ENCODE data around the gene DCLK2. TPM values are rescaled to one million over a fixed set of nuclear protein-coding genes. Genes with fewer than 3 reads are reported as not detected.

Gene DCLK2
- total RNA-seq, 2 experiments from 2014 or later: not detected

DNA sequence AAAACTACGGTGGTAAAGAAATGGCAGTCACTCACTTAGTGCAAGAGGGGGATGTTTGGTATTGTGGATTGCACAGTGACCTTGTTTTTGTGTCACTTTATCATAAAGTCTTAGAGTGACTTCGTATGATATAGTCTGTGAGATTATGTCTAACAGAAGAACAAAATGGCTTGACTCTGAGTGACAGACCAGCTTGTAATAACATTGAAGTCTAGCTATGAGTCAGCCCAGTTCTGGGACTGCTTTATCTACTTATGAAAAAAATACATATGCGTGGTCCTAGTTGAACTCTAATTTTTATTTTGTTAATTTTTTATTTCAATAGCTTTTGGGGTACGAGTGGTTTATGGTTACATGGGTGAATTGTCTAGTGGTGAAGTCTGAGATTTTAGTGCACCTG lies 20.0 kb downstream of the DCLK2 start:
- no peaks in the 10 kb centered on the region for H3K36me3 Mint-ChIP-seq (ENCODE audit: low read depth)
- DNase-seq (no peak), ATAC-seq (no peak)
- H3K27ac Mint-ChIP-seq: no peak overlapping the region
- ChIA-PET POLR2A (no interaction called here), CTCF (no interaction called here)
- H3K4me3 Mint-ChIP-seq: no peak overlapping the region
- no peaks in the 10 kb centered on the region for H3K9me3 Mint-ChIP-seq (ENCODE audit: insufficient read depth)
- no peaks in the 10 kb centered on the region for H3K4me1 Mint-ChIP-seq (ENCODE audit: low read depth)
- peaks cover 3% of the 10 kb centered on the region for H3K27me3 Mint-ChIP-seq (ENCODE audit: low read depth)

DNA sequence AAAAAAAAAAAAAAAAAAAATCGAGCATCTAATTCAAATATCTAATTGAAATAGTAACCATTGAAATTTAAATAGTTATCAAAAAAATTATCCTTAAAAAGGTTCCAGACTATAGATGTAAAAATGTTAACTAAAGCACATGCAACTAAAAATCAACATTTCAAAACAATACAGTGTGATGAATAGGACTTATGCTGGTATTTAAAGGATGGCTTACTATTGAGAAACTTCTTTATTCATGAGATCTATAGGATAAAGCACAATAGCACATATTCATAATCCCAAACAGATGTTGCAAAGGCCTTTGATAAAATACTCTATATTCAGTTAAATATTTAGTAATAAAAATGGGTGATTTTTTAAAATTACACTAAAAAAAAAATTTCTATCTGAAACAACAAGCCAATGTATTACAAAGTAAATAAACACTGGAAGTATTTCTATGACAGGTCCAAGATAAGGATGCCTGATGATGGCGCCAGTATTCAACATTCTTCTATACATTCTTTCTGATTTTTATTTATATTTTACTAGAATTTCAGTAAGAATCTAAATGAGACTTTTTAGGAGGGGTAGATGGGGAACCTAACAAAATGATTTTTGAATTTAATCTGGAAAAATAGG lies 26.3 kb downstream of the DCLK2 start:
- Mint-ChIP-seq H3K27me3 (ENCODE audit: low read depth) (peaks cover 6% of the 10 kb centered on the region), H3K36me3 (ENCODE audit: low read depth) (no peaks in the 10 kb centered on the region), H3K4me3 (no peak overlapping the region), H3K27ac (no peak overlapping the region), H3K9me3 (ENCODE audit: insufficient read depth) (no peaks in the 10 kb centered on the region), H3K4me1 (ENCODE audit: low read depth) (no peaks in the 10 kb centered on the region)
- ChIA-PET POLR2A (no interaction called here), CTCF (no interaction called here)
- no peak for ATAC-seq
- no peak for DNase-seq

- DNase-seq: no peak
- ChIA-PET POLR2A (interaction anchor here (0.6 kb wide), 1 partner anchor 1155 kb away, joined by 4 read pairs; no protein-coding TSS in a partner anchor), CTCF (interaction anchor here (0.6 kb wide), 1 partner anchor 31 kb away, joined by 4 read pairs; no protein-coding TSS in a partner anchor)
- no peaks in the 10 kb centered on the region for H3K4me1 Mint-ChIP-seq (ENCODE audit: low read depth)
- no peak for ATAC-seq
- H3K27me3 Mint-ChIP-seq (ENCODE audit: low read depth): peaks cover 9% of the 10 kb centered on the region
- no peaks in the 10 kb centered on the region for H3K9me3 Mint-ChIP-seq (ENCODE audit: insufficient read depth)
- H3K27ac Mint-ChIP-seq: no peak overlapping the region
- H3K4me3 Mint-ChIP-seq: no peak overlapping the region
- H3K36me3 Mint-ChIP-seq (ENCODE audit: low read depth): no peaks in the 10 kb centered on the region
These were observed 28.6 kb downstream of the DCLK2 start for GRCh38 chr4:150106886-150107285.

DNA sequence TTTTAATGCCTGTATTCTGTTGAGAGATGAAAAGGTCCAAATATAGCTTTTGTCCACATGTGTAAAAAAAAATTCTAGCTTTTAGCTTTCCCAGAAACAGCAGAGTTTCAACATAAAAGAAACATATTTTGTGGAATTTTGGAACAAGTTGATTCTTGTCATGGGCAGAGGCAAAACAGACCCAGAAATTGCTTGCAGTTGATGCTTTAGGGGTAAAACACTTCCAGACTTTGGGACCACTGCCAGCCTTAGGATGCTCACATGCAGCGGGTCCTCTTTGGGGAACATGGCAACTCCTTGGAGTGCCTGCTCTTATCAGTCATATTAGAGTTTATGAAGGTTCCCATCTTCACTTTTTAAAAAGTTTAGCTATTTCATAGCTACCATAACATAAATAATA lies 30.4 kb downstream of the DCLK2 start:
- ATAC-seq (no peak), DNase-seq (no peak)
- no peaks in the 10 kb centered on the region for H3K4me1 Mint-ChIP-seq (ENCODE audit: low read depth)
- H3K27me3 Mint-ChIP-seq (ENCODE audit: low read depth): peaks cover 8% of the 10 kb centered on the region
- H3K36me3 Mint-ChIP-seq (ENCODE audit: low read depth): no peaks in the 10 kb centered on the region
- H3K9me3 Mint-ChIP-seq (ENCODE audit: insufficient read depth): peaks cover 1% of the 10 kb centered on the region
- no peak overlapping the region for H3K27ac Mint-ChIP-seq
- CTCF ChIA-PET: interaction anchor here (0.8 kb wide), 1 partner anchor 134 kb away, joined by 3 read pairs; no protein-coding TSS in a partner anchor
- no peak overlapping the region for H3K4me3 Mint-ChIP-seq
- POLR2A ChIA-PET: no interaction called here

DNA sequence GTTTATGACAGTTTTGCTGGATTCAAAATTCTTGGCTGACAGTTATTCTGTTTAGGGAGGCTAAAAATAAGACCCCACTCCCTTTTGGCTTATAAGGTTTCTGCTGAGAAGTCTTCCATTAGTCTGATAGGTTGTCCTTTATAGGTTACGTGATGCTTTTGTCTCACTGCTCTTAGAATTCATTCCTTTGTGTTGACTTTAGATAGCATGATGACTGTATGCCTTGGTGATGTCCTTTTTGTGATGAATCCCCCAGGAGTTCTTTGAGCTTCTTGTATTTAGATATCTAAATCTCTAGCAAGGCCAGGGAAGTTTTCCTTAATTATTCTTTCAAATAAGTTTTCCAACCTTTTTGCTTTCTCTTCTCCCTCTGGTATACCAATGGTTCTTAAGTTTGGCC lies 36.4 kb downstream of the DCLK2 start:
- Mint-ChIP-seq H3K4me3 (no peak overlapping the region), H3K36me3 (ENCODE audit: low read depth) (no peaks in the 10 kb centered on the region), H3K27ac (no peak overlapping the region), H3K27me3 (ENCODE audit: low read depth) (peaks cover 5% of the 10 kb centered on the region), H3K9me3 (ENCODE audit: insufficient read depth) (peaks cover 3% of the 10 kb centered on the region), H3K4me1 (ENCODE audit: low read depth) (no peaks in the 10 kb centered on the region)
- ATAC-seq (no peak), DNase-seq (no peak)
- POLR2A ChIA-PET: no interaction called here
- CTCF ChIA-PET: no interaction called here

- CTCF ChIA-PET: no interaction called here
These were observed 37.6 kb downstream of the DCLK2 start for GRCh38 chr4:150115851-150116250.

DNA sequence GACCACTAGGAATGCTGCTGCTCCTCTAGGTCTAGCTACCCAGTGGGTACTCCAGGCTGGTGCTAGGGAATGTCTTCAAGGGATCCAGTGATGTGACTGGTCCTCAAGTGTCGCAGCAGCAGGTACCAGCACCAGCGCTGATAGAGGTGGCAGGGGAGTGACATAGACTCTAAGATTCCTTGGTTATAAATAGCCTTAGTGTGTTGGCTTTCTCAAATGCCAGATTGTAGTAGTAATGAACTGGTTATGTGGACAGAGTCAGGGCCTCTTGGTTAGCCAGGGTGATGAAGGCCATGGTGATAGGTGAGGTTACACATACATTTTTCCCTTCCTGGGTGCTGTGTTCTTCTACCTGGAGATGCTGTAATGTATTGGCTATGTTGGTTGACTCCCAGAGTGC lies 38.3 kb downstream of the DCLK2 start:
- no peak for ATAC-seq
- Mint-ChIP-seq H3K4me3 (no peak overlapping the region), H3K27ac (no peak overlapping the region), H3K4me1 (ENCODE audit: low read depth) (no peaks in the 10 kb centered on the region), H3K36me3 (ENCODE audit: low read depth) (no peaks in the 10 kb centered on the region), H3K9me3 (ENCODE audit: insufficient read depth) (peaks cover 3% of the 10 kb centered on the region), H3K27me3 (ENCODE audit: low read depth) (peaks cover 2% of the 10 kb centered on the region)
- CTCF ChIA-PET: no interaction called here
- POLR2A ChIA-PET: no interaction called here
- no peak for DNase-seq

More at GRCh38 chr4:150115851-150116250, 37.6 kb downstream of the DCLK2 start:
- POLR2A ChIA-PET: no interaction called here
- DNase-seq (no peak), ATAC-seq (no peak)
- peaks cover 3% of the 10 kb centered on the region for H3K9me3 Mint-ChIP-seq (ENCODE audit: insufficient read depth)
- no peaks in the 10 kb centered on the region for H3K4me1 Mint-ChIP-seq (ENCODE audit: low read depth)
- H3K27me3 Mint-ChIP-seq (ENCODE audit: low read depth): peaks cover 3% of the 10 kb centered on the region
- no peak overlapping the region for H3K27ac Mint-ChIP-seq
- no peaks in the 10 kb centered on the region for H3K36me3 Mint-ChIP-seq (ENCODE audit: low read depth)
- no peak overlapping the region for H3K4me3 Mint-ChIP-seq

GRCh38 chr4:150117094-150117493 lies 38.8 kb downstream of the DCLK2 start:
- Mint-ChIP-seq H3K27me3 (ENCODE audit: low read depth) (peaks cover 2% of the 10 kb centered on the region), H3K9me3 (ENCODE audit: insufficient read depth) (peaks cover 3% of the 10 kb centered on the region), H3K27ac (no peak overlapping the region), H3K4me1 (ENCODE audit: low read depth) (no peaks in the 10 kb centered on the region), H3K36me3 (ENCODE audit: low read depth) (no peaks in the 10 kb centered on the region), H3K4me3 (no peak overlapping the region)
- CTCF ChIA-PET: no interaction called here
- POLR2A ChIA-PET: no interaction called here
- no peak for DNase-seq
- no peak for ATAC-seq

GRCh38 chr4:150117629-150118028 lies 39.4 kb downstream of the DCLK2 start:
- DNase-seq (no peak), ATAC-seq (no peak)
- no peaks in the 10 kb centered on the region for H3K4me1 Mint-ChIP-seq (ENCODE audit: low read depth)
- no peak overlapping the region for H3K27ac Mint-ChIP-seq
- H3K9me3 Mint-ChIP-seq (ENCODE audit: insufficient read depth): peaks cover 3% of the 10 kb centered on the region
- no peaks in the 10 kb centered on the region for H3K36me3 Mint-ChIP-seq (ENCODE audit: low read depth)
- H3K4me3 Mint-ChIP-seq: no peak overlapping the region
- peaks cover 2% of the 10 kb centered on the region for H3K27me3 Mint-ChIP-seq (ENCODE audit: low read depth)
- ChIA-PET CTCF (no interaction called here), POLR2A (no interaction called here)

GRCh38 chr4:150119492-150119891 lies 41.2 kb downstream of the DCLK2 start:
- POLR2A ChIA-PET: no interaction called here
- Mint-ChIP-seq H3K27ac (no peak overlapping the region), H3K36me3 (ENCODE audit: low read depth) (no peaks in the 10 kb centered on the region), H3K4me3 (no peak overlapping the region), H3K27me3 (ENCODE audit: low read depth) (no peaks in the 10 kb centered on the region), H3K9me3 (ENCODE audit: insufficient read depth) (no peaks in the 10 kb centered on the region), H3K4me1 (ENCODE audit: low read depth) (no peaks in the 10 kb centered on the region)
- ATAC-seq: no peak
- DNase-seq: no peak
- CTCF ChIA-PET: no interaction called here

DNA sequence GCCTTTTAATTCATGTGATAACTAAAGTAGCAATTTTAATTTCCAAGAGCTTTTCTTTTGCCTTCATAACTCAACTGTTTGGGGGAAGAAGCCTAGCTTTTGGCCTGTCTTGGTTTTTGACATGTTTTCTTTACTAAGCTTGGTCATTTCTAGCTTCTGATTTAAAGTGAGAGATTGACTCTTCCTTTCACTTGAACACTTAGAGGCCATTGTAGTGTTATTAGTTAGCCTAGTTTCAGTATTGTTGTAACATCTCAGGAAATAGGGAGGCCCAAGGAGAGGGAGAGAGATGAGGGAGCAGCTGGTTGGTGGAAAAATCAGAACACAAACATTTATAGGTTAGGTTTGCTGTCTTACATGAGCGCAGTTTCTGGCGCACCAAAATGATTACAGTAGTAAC lies 44.8 kb downstream of the DCLK2 start:
- Mint-ChIP-seq H3K27ac (no peak overlapping the region), H3K27me3 (ENCODE audit: low read depth) (peaks cover 1% of the 10 kb centered on the region), H3K4me3 (no peak overlapping the region), H3K4me1 (ENCODE audit: low read depth) (no peaks in the 10 kb centered on the region), H3K9me3 (ENCODE audit: insufficient read depth) (no peaks in the 10 kb centered on the region), H3K36me3 (ENCODE audit: low read depth) (no peaks in the 10 kb centered on the region)
- DNase-seq (no peak), ATAC-seq (no peak)
- POLR2A ChIA-PET: no interaction called here
- CTCF ChIA-PET: no interaction called here

DNA sequence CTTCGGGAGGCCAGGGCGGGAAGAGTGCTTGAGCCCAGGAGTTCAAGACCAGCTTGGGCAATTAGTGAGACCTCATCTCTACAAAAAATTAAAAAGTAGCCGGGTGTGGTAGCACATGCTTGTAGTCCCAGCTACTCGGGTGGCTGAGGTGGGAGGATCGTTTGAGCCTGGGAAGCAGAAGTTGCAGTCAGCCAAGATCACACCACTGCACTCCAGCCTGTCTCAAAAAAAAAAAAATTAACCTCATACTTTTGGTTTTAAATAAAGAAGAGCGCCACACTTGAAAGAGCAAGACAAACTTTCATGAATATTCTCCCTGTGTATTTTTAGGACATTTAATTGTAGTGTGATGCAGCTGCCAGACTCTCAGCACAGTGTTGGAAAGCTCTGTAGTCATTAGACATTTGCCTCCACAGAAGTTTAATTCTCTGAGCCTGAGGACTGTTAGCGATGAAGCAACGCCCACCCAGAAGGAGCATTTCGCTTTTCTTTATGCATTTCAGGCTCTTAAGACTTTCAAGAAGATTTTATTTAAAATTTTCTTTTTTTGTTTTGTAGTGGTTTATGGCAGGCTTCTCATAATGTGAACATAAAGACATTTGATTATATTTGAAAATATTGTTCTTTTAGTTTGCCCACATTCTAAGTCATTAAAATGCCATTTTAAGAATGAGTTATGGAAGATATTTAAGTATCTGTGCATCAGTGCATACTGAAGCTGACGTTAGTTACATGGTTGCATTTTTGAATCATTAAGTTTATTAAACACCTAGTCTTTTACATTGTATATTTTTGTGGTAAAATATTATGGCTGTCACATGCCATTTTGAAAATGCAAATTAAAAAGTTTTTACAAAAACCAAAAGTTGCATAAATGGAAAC lies 45.8 kb downstream of the DCLK2 start:
- no peaks in the 10 kb centered on the region for H3K36me3 Mint-ChIP-seq (ENCODE audit: low read depth)
- DNase-seq: no peak
- no peaks in the 10 kb centered on the region for H3K9me3 Mint-ChIP-seq (ENCODE audit: insufficient read depth)
- ChIA-PET POLR2A (no interaction called here), CTCF (no interaction called here)
- no peak overlapping the region for H3K27ac Mint-ChIP-seq
- H3K4me3 Mint-ChIP-seq: no peak overlapping the region
- no peak for ATAC-seq
- H3K27me3 Mint-ChIP-seq (ENCODE audit: low read depth): peaks cover 3% of the 10 kb centered on the region
- no peaks in the 10 kb centered on the region for H3K4me1 Mint-ChIP-seq (ENCODE audit: low read depth)
